Stimulated activated CD4-positive, alpha-beta T cell treated with anti-CD3 and anti-CD28 coated beads, Interleukin-1b, Interleukin-23, amount 100 ng/mL, for 24 hours (primary cell): ENCODE measurements around the gene TAGLN.
"Not testable (repeated sequence)": the region's sequence is repeated elsewhere in the genome, so short reads cannot be mapped to it uniquely, and the experiment has no call there.

Experiments used
- DNase-seq, 4 experiments: peaks; one replicate each; pipeline ENCODE4 v3.0.0-alpha.2; 2020; ENCODE audit warnings: low read depth in 4 of 4, low spot score in 1 of 4

TAGLN gene

GRCh38 chr11:117180661-117181585, 18.2 kb upstream of the TAGLN start:
- DNase-seq, result peak in 2 of 4 experiments; percentile 34 to 48

GRCh38 chr11:117181586-117182550, 17.3 kb upstream of the TAGLN start:
- DNase-seq, result no peak

DNA sequence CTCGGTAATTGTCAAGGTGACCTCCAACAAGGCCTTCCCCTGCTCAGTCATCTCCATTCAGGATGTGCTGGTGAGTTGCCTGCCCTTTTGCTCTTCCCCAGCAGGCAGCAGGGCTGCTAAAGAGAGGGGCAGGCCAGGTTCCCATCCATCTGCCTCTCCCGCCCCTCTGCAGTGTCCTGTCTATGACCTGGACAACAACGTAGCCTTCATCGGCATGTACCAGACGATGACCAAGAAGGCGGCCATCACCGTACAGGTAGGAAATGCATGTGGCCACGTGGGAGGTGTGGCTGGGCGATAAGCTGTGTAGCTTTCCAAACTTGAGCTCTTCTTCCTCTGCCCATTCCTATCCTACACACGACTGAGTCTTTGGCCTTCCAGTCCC, 16.6 kb upstream of the TAGLN start:
- DNase-seq, result no peak

GRCh38 chr11:117183178-117183577, 16.0 kb upstream of the TAGLN start:
- not testable (repeated sequence) for DNase-seq

DNA sequence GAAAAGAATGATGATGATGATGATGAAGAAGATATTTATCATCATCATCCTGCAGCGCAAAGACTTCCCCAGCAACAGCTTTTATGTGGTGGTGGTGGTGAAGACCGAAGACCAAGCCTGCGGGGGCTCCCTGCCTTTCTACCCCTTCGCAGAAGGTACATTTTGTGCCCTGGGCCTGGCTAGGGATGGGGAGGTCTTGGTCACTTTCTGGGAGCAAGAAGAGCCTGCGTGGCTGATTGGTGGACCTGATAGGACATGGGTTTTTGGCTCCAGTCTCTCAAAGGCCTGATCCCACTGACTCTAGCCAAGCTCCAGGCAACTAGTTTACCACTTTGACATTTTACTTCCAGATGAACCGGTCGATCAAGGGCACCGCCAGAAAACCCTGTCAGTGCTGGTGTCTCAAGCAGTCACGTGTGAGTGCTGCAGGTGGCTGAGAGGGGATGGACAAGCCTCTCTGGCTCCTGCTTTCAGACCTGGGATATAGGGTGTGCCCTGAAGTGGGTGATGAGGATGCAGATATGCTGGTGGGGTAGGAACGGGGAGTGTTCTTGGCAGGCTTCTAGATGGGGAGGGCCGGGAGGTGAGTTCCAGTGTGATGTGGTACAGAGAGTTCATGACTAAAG, 15.3 kb upstream of the TAGLN start:
- DNase-seq, result no peak

GRCh38 chr11:117185736-117186430, 13.3 kb upstream of the TAGLN start:
- no peak for DNase-seq

GRCh38 chr11:117186431-117186761, 12.8 kb upstream of the TAGLN start:
- no peak for DNase-seq

DNA sequence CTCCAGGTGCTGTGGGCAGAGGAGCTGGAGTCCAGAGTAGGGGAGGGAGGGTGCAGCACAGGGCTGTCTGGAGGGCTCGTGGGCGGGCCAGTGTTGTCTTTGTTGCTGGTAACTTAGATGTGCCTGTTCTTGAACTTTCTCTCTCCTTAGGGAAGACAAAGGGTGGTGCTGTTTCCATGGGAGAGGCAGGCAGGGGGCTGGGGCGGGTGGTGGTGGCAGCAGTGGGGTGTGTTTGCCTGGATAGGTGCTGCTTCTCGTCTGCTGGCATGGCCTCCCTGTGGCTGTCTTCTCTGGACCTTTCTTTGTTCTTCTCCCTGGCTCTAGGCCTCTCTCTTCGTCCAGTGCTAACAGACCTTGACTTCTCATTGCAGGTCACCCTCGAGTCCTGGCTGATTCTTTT, 12.2 kb upstream of the TAGLN start:
- DNase-seq, result no peak

DNA sequence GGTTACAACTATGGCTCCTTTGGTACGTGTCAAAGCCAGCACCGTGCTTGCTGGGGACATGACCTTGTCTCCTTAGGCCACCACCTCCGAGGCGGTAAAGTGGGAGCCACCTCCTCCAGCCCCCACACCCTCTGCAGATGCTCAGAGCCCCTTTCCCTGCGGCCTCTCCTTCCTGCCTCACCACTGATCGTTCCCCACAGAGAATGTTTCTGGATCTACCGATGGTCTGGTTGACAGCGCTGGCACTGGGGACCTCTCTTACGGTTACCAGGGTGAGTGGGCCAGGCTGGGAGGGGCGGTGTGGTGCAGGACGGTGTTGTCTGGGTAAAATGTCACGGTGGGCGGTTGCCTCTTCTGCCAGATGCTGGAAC, 11.8 kb upstream of the TAGLN start:
- DNase-seq, result no peak

DNA sequence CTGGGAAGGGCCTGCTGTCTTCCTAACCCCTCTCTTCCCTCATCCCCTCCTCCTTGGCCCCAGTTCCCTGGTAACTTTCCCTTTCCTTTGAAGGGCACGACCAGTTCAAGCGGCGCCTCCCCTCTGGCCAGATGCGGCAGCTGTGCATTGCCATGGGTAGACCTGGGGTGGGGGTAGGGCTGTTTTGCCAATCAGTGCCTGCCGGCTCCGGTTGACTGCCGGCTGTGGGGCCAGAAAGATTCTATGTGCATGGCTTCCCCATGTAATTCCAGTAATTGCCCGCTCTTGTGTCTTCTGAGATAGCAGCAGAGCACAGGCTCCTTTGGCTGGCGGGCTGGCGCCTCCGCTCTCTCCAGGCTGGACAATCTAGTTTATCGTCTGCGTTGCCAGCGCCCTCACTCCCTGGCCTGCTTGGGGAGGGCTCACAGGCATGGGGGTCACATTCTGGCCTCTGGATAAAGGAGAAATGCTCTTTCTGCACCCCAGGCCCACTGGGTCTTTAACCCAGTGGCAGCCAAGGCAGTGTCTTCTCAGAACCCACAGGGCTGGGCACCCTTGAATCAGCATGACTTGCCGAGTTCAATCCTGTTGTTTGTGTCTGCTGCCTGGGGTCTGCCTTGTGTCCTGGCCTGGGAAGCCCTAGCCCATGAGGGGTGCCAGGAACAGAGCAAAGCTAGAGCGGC, 11.2 kb upstream of the TAGLN start:
- no peak for DNase-seq

DNA sequence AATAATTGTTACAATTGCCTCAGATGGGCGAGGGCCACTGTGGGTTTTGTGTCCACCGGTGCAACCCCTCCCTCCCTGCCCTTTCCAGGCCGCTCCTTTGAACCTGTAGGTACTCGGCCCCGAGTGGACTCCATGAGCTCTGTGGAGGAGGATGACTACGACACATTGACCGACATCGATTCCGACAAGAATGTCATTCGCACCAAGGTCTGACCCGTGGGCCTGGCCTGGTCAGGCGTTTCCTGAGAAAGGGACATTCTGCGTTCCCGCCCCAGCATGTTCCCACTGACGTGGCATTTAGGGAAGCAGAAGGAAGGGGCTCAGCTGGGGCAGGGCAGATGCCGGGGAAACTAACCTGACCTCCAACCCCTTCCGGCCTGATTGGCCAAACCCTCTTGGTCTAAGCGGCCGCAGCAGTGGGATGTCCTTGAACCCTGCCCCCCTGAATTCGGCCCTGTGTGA, 10.5 kb upstream of the TAGLN start:
- no peak for DNase-seq

GRCh38 chr11:117189191-117189940, 9.8 kb upstream of the TAGLN start:
- DNase-seq, result no peak

DNA sequence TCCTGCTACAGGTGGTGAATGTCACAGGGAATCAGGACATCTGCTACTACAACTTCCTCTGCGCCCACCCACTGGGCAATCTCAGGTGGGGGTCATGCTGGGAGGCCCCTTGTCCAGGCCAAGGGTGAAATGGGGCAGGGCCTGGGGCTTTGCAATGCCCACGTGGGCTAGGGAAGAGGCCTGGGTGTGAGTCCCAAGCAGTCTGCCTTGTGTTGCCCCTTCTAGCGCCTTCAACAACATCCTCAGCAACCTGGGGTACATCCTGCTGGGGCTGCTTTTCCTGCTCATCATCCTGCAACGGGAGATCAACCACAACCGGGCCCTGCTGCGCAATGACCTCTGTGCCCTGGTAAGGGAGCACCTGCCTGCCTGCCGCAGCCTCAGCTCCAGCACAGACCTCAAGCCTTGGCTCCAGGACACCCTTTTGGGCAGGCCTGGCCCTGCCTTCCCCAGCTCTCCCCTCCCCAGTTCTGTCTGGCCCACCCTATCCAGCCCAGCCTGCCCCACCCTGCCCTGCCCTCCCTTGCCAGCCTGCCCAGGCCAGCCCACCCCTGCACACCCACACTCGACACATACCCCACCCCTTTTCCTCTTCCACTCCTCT, 9.1 kb upstream of the TAGLN start:
- DNase-seq, result no peak

- no peak for DNase-seq
These were observed 7.3 kb upstream of the TAGLN start for GRCh38 chr11:117191680-117192400.

GRCh38 chr11:117192401-117192875, 6.7 kb upstream of the TAGLN start:
- DNase-seq, result no peak

DNA sequence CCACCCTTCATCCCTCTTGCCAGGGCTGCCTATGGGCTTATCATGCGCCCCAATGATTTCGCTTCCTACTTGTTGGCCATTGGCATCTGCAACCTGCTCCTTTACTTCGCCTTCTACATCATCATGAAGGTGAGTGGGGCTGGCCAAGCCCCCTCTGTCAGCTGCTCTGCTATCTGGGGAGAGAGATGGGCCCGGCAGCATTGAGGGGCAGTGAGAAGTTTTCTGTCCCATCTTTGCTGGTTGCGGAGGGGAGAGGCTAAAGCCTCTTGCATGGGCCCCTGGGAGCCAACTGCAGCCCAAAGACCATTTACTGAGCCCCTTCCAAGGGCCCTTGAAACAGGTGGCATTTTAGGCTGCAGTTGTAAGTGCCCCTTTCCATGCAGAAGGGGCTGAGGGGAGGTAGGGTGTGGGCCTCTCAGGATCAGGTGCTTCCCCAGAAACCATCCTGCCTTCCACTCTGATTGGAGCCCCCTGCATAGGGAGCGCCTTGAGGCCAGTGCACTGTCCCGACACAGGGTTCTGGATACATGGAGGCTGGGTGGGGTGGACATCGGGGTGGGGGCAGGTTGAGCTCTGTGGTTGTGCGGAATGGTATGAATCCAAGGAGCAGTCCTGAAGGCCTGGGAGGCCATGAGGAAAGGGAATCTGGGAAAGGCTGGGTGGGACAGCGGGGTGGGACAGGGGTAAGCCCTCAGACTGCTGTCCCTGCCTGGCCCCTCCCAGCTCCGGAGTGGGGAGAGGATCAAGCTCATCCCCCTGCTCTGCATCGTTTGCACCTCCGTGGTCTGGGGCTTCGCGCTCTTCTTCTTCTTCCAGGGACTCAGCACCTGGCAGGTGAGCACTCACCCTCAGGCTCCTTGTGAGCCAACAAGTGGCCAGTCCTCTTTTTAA, 5.8 kb upstream of the TAGLN start:
- no peak for DNase-seq

DNA sequence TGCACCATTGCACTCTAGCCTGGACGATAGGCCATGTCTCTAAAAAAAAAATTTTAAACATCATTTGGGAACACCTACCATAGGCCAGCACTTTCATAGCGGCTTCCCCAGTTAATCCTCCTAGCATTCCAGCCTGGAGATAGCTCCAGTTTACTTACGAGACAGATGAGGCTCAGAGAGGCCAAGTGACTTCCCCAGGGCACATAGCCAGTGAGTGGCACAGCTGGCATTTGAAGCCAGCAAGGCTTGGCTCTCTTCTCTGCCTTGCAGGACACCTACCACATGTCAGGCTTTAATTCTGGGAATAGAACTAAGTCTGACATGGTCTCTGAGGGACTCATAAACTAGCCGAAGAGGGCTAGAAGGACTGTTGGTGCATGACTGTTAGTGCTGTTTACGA, 4.9 kb upstream of the TAGLN start:
- DNase-seq, result no peak
